Adrenal gland (tissue), 12 donors: ENCODE data around the gene AGER. TPM values are rescaled to one million over a fixed set of nuclear protein-coding genes. Genes with fewer than 3 reads are reported as not detected.

Experiments
- DNase-seq, 7 donors: peaks; one replicate each; pipeline ENCODE4 v3.0.0-alpha.2; 2019 to 2020
- H3K27ac ChIP-seq, 5 donors: fragments of 200-600 bp; sonication (generic) in 4 of 5; 1 replicate in 3 of 5; 2 replicates in 2 of 5; pipeline versions ENCODE4 v1.5.1 to v1.8.0; 2016 to 2020; ENCODE audit warnings: mild to moderate bottlenecking in 1 of 5
- H3K27me3 ChIP-seq: fragments of 200-600 bp; 2 replicates; pipeline ENCODE4 v1.8.0; 2021
- H3K36me3 ChIP-seq, 2 donors: fragments of 200-600 bp; replicated peaks in 1 of 2; 1 replicate in 1 of 2; 2 replicates in 1 of 2; pipeline versions ENCODE4 v1.5.1 to v1.8.0; 2018 to 2022
- H3K4me1 ChIP-seq, 2 donors: fragments of 200-600 bp; replicated peaks in 1 of 2; 1 replicate in 1 of 2; 2 replicates in 1 of 2; pipeline versions ENCODE4 v1.5.1 to v1.8.0; 2018 to 2021
- H3K4me3 ChIP-seq, 4 donors: fragments of 200-600 bp; sonication (generic) in 3 of 4; one replicate each; pipeline ENCODE4 v1.5.1; 2016 to 2018
- H3K9me3 ChIP-seq, 3 donors: fragments of 200-600 bp; sonication (generic) in 1 of 3; replicated peaks in 1 of 3; 1 replicate in 2 of 3; 2 replicates in 1 of 3; pipeline versions ENCODE4 v1.5.1 to v1.8.0; 2016 to 2021
- CTCF ChIP-seq, 6 experiments: fragments of 450-650 bp in 4 of 6; fragments of 200-600 bp in 2 of 6; sonication (generic) in 1 of 6; IDR thresholded peaks; 1 replicate in 5 of 6; 2 replicates in 1 of 6; pipeline versions ENCODE4 v1.5.1 to v1.8.0; 2016 to 2021; ENCODE audit warnings: antibody characterized with exemption in 6 of 6, mild to moderate bottlenecking in 2 of 6, moderate library complexity in 1 of 6
- POLR2A ChIP-seq, 2 donors: fragments of 450-650 bp; IDR thresholded peaks; one replicate each; pipeline ENCODE4 v1.6.1; 2017; ENCODE audit warnings: antibody characterized with exemption in 2 of 2, mild to moderate bottlenecking in 2 of 2, moderate library complexity in 1 of 2
- WGBS, 4 donors: extraction: QIAGEN DNeasy Blood & Tissue Kit in 2 of 4; methylation state at CpG; one replicate each; pipeline versions ENCODE4 v1.1.5 to v1.1.7; 2013 to 2017; 5-methylcytosine and 5-hydroxymethylcytosine counted together
- intact Hi-C, 2 donors: fragments of 100-400 bp; cut with DNase I; formaldehyde crosslinking; loops; one replicate each; pipeline versions ENCODE4 v1.14.1 to v1.15.0; 2022 to 2023
- polyA plus RNA-seq, 3 donors: library from polyadenylated mRNA; stranded (reverse); fragments of 200-250 nt in 2 of 3; fragments of 350-450 nt in 1 of 3; fragmentation: Illumina TruSeq in 1 of 3; extraction: RNeasy Lipid Tissue Mini Kit (QIAGEN cat#74804) in 1 of 3; gene quantifications; one replicate each; pipeline ENCODE4 v1.2.3, GENCODE V29; 2013 to 2014
- total RNA-seq, 9 donors: library from RNA; depleted of rRNA in 4 of 9; stranded (reverse); fragments of >200 nt in 4 of 9; fragments of 120-200 nt in 1 of 9; fragmentation: NEBNext Ultra II Directional in 1 of 9; extraction: Animal tissue kit (Norgen Biotek cat#: 25700) in 1 of 9; gene quantifications; one replicate each; pipeline versions ENCODE4 v1.1.0 to v1.2.4, GENCODE V29; 2013 to 2023
- donor health status: healthy with polysubstance abuse.
- donor health status: Bipolar disorder and iron deficiency.
- donor health status: DM: yes; HTN: yes; CAD: no.
- donor health status: DM: no; HTN: no; CAD: no.
- donor health status: DM: no; HTN: no; CAD: no.
- donor health status: DM: yes; HTN: yes; CAD: no.

The AGER gene
- total and polyA plus RNA-seq, 12 donors, result 1.4 to 63.9 (median 3.4) TPM; not detected in 1

- H3K9me3 ChIP-seq, result no peaks in the 10 kb centered on the region
- intact Hi-C loops, result no loop called here
- peaks cover 6 to 21% of the 10 kb centered on the region in 2 donors for H3K4me1 ChIP-seq
- H3K36me3 ChIP-seq, result no peaks in the 10 kb centered on the region
- no peak for TF ChIP-seq POLR2A (IDR thresholded peaks at IDR 0.05)
- TF ChIP-seq CTCF (IDR thresholded peaks at IDR 0.05), result no peak
- WGBS, 4 donors, result 81 to 89% (median 87%) methylated on average over 16 to 17 of the region's 17 CpGs
- H3K27ac ChIP-seq, result no peak overlapping the region
- H3K27me3 ChIP-seq, result no peaks in the 10 kb centered on the region
- H3K4me3 ChIP-seq, result no peak overlapping the region
- DNase-seq, result no peak
Observed at GRCh38 chr6:32198866-32199265, 14.8 kb upstream of the AGER start.

- WGBS, 4 donors, result 65 to 72% (median 67%) methylated on average over 2 to 3 of the region's 3 CpGs
- intact Hi-C loops, result no loop called here
- H3K4me3 ChIP-seq, result no peak overlapping the region
- no peak for TF ChIP-seq CTCF (IDR thresholded peaks at IDR 0.05)
- no peak for TF ChIP-seq POLR2A (IDR thresholded peaks at IDR 0.05)
- no peaks in the 10 kb centered on the region for H3K27me3 ChIP-seq
- no peaks in the 10 kb centered on the region for H3K9me3 ChIP-seq
- DNase-seq, result peak in 1 of 7 donors; percentile 59
- no peaks in the 10 kb centered on the region for H3K36me3 ChIP-seq
- H3K27ac ChIP-seq, result no peak overlapping the region
- peaks cover 6 to 26% of the 10 kb centered on the region in 2 donors for H3K4me1 ChIP-seq
Observed at GRCh38 chr6:32198345-32198696, 14.3 kb upstream of the AGER start.

- WGBS, 4 donors, result 22 to 32% (median 27%) methylated on average over 16 to 28 of the region's 28 CpGs
- peak in 3 of 7 donors; percentile 49 to 74 (median 54) for DNase-seq
- Histone ChIP-seq H3K27me3 (no peaks in the 10 kb centered on the region), H3K9me3 (no peaks in the 10 kb centered on the region), H3K36me3 (no peaks in the 10 kb centered on the region), H3K4me1 (peaks cover 6 to 27% of the 10 kb centered on the region in 2 donors), H3K27ac (peak overlapping the region in 4 of 5 donors; percentile 98 to 100 (median 100)), H3K4me3 (peak overlapping the region in 2 of 4 donors; percentile 77 to 95)
- intact Hi-C loops, result no loop called here
- TF ChIP-seq POLR2A (IDR thresholded peaks at IDR 0.05) (no peak), CTCF (IDR thresholded peaks at IDR 0.05) (no peak)
Observed at GRCh38 chr6:32196682-32197616, 12.9 kb upstream of the AGER start.

GRCh38 chr6:32195902-32196681 is 12.0 kb upstream of the AGER start:
- peak; percentile 85 to 97 (median 90) for DNase-seq
- Histone ChIP-seq H3K27ac (peak overlapping the region; percentile 98 to 100 (median 99)), H3K36me3 (no peaks in the 10 kb centered on the region), H3K4me1 (peaks cover 6 to 29% of the 10 kb centered on the region in 2 donors), H3K27me3 (no peaks in the 10 kb centered on the region), H3K4me3 (peak overlapping the region; percentile 12 to 95 (median 84)), H3K9me3 (no peaks in the 10 kb centered on the region)
- TF ChIP-seq POLR2A (IDR thresholded peaks at IDR 0.05) (peak; percentile 98), CTCF (IDR thresholded peaks at IDR 0.05) (peak in 1 of 6 experiments; percentile 2)
- intact Hi-C loops, result no loop called here
- 0 to 1% (median 0%) methylated on average over 5 to 58 of the region's 58 CpGs for WGBS, 4 donors
